ENCODE results near the gene LMF1.
"Not testable (repeated sequence)": the region's sequence is repeated elsewhere in the genome, so short reads cannot be mapped to it uniquely, and the experiment has no call there.

The LMF1 gene

GRCh38 chr16:867421-868385 is 103.1 kb downstream of the LMF1 start:
- H3K27ac ChIP-seq, result no peak overlapping the region
- no peaks in the 10 kb centered on the region for H3K36me3 ChIP-seq
- TF ChIP-seq, protein P1, sequence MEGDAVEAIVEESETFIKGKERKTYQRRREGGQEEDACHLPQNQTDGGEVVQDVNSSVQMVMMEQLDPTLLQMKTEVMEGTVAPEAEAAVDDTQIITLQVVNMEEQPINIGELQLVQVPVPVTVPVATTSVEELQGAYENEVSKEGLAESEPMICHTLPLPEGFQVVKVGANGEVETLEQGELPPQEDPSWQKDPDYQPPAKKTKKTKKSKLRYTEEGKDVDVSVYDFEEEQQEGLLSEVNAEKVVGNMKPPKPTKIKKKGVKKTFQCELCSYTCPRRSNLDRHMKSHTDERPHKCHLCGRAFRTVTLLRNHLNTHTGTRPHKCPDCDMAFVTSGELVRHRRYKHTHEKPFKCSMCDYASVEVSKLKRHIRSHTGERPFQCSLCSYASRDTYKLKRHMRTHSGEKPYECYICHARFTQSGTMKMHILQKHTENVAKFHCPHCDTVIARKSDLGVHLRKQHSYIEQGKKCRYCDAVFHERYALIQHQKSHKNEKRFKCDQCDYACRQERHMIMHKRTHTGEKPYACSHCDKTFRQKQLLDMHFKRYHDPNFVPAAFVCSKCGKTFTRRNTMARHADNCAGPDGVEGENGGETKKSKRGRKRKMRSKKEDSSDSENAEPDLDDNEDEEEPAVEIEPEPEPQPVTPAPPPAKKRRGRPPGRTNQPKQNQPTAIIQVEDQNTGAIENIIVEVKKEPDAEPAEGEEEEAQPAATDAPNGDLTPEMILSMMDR (IDR thresholded peaks at IDR 0.05; ENCODE audit: low read depth, low read length), result no peak
- no peaks in the 10 kb centered on the region for H3K9me3 ChIP-seq (ENCODE audit: severe bottlenecking)
- DNase-seq, result no peak
- no peaks in the 10 kb centered on the region for H3K27me3 ChIP-seq (ENCODE audit: insufficient read depth, low read depth, severe bottlenecking)
- no peak overlapping the region for H3K4me3 ChIP-seq (ENCODE audit: low read depth, low read length)

DNA sequence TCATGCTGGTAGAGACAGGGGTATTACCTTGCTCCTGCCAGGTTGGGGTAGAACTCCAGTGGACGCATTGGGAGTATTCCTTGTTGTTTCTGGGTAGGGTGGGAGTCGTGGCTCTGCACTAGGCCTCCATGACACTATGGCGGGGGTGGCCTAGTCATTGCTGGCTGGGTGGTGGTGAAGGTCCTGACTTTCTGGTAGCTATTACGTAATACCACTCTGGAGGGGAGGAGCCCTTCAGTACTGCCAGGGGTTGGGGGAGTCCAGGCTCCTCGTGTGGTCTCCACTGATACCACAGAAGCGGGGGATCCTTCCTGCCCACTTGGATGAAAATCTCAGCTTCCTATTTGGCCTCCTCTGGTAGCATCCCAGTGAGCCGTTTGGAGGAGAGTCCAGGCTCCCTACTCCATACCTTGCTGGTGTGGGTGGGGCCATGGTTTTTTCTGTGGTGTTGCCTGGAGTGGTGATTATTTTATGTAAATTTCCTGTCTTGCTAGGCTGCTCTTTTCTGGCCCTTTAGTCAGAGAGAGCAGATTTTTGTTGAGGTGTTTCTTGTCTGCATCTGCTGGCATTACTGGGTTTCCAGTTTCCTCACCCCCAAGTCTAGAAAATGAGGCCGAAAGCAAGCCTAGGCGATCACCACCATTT is 104.4 kb downstream of the LMF1 start:
- TF ChIP-seq, protein P1 (IDR thresholded peaks at IDR 0.05; ENCODE audit: low read depth, low read length), result no peak
- no peaks in the 10 kb centered on the region for H3K27me3 ChIP-seq (ENCODE audit: insufficient read depth, low read depth, severe bottlenecking)
- no peak for DNase-seq
- no peak overlapping the region for H3K4me3 ChIP-seq (ENCODE audit: low read depth, low read length)
- peaks cover 3% of the 10 kb centered on the region for H3K9me3 ChIP-seq (ENCODE audit: severe bottlenecking)
- no peaks in the 10 kb centered on the region for H3K36me3 ChIP-seq
- H3K27ac ChIP-seq, result no peak overlapping the region

- DNase-seq, result no peak
- Histone ChIP-seq H3K4me3 (ENCODE audit: low read depth, low read length) (no peak overlapping the region), H3K27me3 (ENCODE audit: insufficient read depth, low read depth, severe bottlenecking) (no peaks in the 10 kb centered on the region), H3K27ac (no peak overlapping the region), H3K9me3 (ENCODE audit: severe bottlenecking) (peaks cover 3% of the 10 kb centered on the region), H3K36me3 (no peaks in the 10 kb centered on the region)
- TF ChIP-seq, protein P1 (IDR thresholded peaks at IDR 0.05; ENCODE audit: low read depth, low read length), result no peak
Measured at GRCh38 chr16:865026-865425, 105.8 kb downstream of the LMF1 start.

DNA sequence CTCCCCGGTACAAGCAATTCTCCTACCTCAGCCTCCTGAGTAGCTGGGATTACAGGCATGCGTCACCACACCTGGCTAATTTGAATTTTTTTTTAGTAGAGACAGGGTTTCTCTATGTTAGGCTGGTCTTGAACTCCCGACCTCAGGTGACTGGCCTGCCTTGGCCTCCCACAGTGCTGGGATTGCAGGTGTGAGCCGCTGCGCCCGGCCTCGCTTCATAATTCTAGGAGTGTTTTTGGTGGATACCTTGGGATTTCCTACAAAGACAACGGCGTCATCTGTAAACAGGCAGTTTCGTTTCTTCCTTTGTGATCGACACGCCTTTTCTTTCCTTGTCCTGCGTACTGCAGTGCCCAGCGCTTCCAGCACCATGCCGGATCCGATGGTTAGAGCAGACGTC is 109.3 kb downstream of the LMF1 start:
- DNase-seq, result no peak
- TF ChIP-seq, protein P1 (IDR thresholded peaks at IDR 0.05; ENCODE audit: low read depth, low read length), result no peak
- H3K9me3 ChIP-seq (ENCODE audit: severe bottlenecking), result peaks cover 8% of the 10 kb centered on the region
- no peaks in the 10 kb centered on the region for H3K36me3 ChIP-seq
- no peak overlapping the region for H3K27ac ChIP-seq
- H3K4me3 ChIP-seq (ENCODE audit: low read depth, low read length), result no peak overlapping the region
- no peaks in the 10 kb centered on the region for H3K27me3 ChIP-seq (ENCODE audit: insufficient read depth, low read depth, severe bottlenecking)

- Histone ChIP-seq H3K36me3 (no peaks in the 10 kb centered on the region), H3K4me3 (ENCODE audit: low read depth, low read length) (no peak overlapping the region), H3K27ac (no peak overlapping the region), H3K27me3 (ENCODE audit: insufficient read depth, low read depth, severe bottlenecking) (no peaks in the 10 kb centered on the region), H3K9me3 (ENCODE audit: severe bottlenecking) (peaks cover 8% of the 10 kb centered on the region)
- TF ChIP-seq, protein P1 (IDR thresholded peaks at IDR 0.05; ENCODE audit: low read depth, low read length), result no peak
- no peak for DNase-seq
Measured at GRCh38 chr16:860891-861290, 109.9 kb downstream of the LMF1 start.

- H3K36me3 ChIP-seq; DNase-seq; H3K27me3 ChIP-seq (ENCODE audit: insufficient read depth, low read depth, severe bottlenecking); H3K4me3 ChIP-seq (ENCODE audit: low read depth, low read length); H3K27ac ChIP-seq; H3K9me3 ChIP-seq (ENCODE audit: severe bottlenecking): not testable (repeated sequence)
Measured at GRCh38 chr16:858971-859370, 111.8 kb downstream of the LMF1 start.

GRCh38 chr16:858441-858840 is 112.3 kb downstream of the LMF1 start:
- not testable (repeated sequence) for H3K9me3 ChIP-seq (ENCODE audit: severe bottlenecking); H3K36me3 ChIP-seq; DNase-seq; H3K4me3 ChIP-seq (ENCODE audit: low read depth, low read length); H3K27ac ChIP-seq; H3K27me3 ChIP-seq (ENCODE audit: insufficient read depth, low read depth, severe bottlenecking)
